GM06990 (cell line): ENCODE data around the gene OTUB2.

Source experiments
- DNase-seq: peaks from one replicate; pipeline ENCODE4 v3.0.0-alpha.2; 2011; ENCODE audit not compliant: insufficient read length; ENCODE audit errors: extremely low read depth
- H3K27me3 ChIP-seq: replicated peaks from 2 replicates; pipeline ENCODE4 v1.6.0; 2011; ENCODE audit warnings: low read length; ENCODE audit not compliant: control insufficient read depth, insufficient read depth
- H3K36me3 ChIP-seq: 2 replicates; pipeline ENCODE4 v1.5.1; 2011; ENCODE audit warnings: low read length; ENCODE audit not compliant: control insufficient read depth, insufficient read depth
- H3K4me3 ChIP-seq: replicated peaks from 2 replicates; pipeline ENCODE4 v1.5.1; 2011; ENCODE audit warnings: low read depth, mild to moderate bottlenecking, control low read depth, low read length
- TF ChIP-seq, protein P1 (sequence below): IDR thresholded peaks from 2 replicates; pipeline ENCODE4 v1.5.1; 2011; ENCODE audit warnings: low read length, control low read depth, mild to moderate bottlenecking, inconsistent platforms; ENCODE audit not compliant: insufficient read depth, poor library complexity, severe bottlenecking

The OTUB2 gene

GRCh38 chr14:93998871-93999403 is 27.2 kb upstream of the OTUB2 start:
- Histone ChIP-seq H3K4me3 (no peak overlapping the region), H3K27me3 (no peaks in the 10 kb centered on the region; the same call in 1 of the 2 replicates), H3K36me3 (no peaks in the 10 kb centered on the region)
- TF ChIP-seq, protein P1, sequence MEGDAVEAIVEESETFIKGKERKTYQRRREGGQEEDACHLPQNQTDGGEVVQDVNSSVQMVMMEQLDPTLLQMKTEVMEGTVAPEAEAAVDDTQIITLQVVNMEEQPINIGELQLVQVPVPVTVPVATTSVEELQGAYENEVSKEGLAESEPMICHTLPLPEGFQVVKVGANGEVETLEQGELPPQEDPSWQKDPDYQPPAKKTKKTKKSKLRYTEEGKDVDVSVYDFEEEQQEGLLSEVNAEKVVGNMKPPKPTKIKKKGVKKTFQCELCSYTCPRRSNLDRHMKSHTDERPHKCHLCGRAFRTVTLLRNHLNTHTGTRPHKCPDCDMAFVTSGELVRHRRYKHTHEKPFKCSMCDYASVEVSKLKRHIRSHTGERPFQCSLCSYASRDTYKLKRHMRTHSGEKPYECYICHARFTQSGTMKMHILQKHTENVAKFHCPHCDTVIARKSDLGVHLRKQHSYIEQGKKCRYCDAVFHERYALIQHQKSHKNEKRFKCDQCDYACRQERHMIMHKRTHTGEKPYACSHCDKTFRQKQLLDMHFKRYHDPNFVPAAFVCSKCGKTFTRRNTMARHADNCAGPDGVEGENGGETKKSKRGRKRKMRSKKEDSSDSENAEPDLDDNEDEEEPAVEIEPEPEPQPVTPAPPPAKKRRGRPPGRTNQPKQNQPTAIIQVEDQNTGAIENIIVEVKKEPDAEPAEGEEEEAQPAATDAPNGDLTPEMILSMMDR, result no peak
- DNase-seq, result no peak

DNA sequence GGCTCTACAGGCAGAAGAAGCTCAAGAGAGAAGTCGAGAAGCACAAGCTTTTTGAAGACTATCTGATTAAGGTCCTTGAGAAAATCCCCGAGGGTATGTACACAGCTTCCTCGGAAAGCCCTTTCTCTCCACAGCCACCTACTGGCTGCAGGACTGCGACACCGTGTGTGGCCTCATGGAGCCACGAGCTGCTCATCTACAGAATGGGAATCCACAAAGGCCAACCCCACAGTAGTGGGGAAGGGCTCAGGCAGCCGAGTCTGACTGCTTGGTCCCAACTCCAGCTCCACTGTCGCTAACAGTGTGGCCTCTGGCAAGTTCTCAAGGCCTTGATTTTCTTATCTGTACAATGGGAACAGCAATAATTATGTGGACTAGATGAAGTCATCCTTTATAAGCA is 26.6 kb upstream of the OTUB2 start:
- H3K4me3 ChIP-seq, result no peak overlapping the region
- TF ChIP-seq, protein P1, result peak; percentile 36
- no peak for DNase-seq

DNA sequence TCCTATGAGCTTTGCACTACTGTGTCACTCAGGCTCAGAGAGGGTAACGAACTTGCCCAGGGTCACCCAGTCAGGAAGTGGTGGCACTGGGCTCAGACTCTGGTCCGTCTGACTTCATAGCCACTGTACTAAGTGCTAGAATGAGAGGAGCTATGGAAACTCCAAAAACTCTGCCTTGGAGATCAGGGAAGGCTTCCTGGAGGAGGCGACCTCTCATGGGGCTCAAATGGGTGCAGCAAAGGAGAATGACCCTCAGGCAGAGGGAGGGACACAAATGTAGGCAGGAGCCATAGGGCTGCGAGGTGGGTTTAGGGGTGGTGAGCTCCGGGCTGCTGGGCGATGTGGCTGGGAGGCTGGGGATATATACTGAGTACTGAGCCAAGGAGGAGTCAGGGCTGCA is 25.9 kb upstream of the OTUB2 start:
- Histone ChIP-seq H3K27me3 (peaks cover 2% of the 10 kb centered on the region), H3K36me3 (no peaks in the 10 kb centered on the region), H3K4me3 (no peak overlapping the region)
- no peak for DNase-seq
- TF ChIP-seq, protein P1, result no peak

More for the DNA sequence above, 26.6 kb upstream of the OTUB2 start:
- Histone ChIP-seq H3K27me3 (peaks cover 2% of the 10 kb centered on the region), H3K36me3 (no peaks in the 10 kb centered on the region)

DNA sequence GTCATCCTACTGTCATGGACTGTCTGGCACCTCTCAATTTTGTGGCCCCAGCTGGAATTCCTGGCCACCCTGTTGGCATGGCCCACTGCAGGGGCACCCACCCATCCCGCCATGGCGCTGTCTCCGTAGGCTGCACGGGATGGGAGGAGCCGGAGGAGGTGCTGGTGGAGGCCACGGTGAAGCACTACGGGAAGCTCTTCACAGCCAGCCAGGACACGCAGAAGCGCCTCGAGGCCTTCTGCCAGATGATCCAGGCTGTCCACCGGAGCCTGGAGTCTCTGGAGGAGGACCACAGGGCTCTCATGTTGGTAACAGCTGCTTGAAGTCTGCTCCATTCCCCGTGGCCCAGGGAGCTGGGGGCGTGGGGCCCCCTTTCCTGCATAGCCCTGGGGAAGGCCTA is 25.1 kb upstream of the OTUB2 start:
- DNase-seq, result no peak
- Histone ChIP-seq H3K27me3 (peaks cover 2% of the 10 kb centered on the region), H3K4me3 (no peak overlapping the region), H3K36me3 (no peaks in the 10 kb centered on the region)
- TF ChIP-seq, protein P1, result no peak

- Histone ChIP-seq H3K4me3 (no peak overlapping the region), H3K36me3 (no peaks in the 10 kb centered on the region), H3K27me3 (peaks cover 2% of the 10 kb centered on the region)
- TF ChIP-seq, protein P1, result peak; percentile 95
- peak; percentile 48 for DNase-seq
These were observed 24.4 kb upstream of the OTUB2 start for GRCh38 chr14:94001501-94002396.
